Mucosa of descending colon (tissue), 3 donors: Measurements from ENCODE around the gene YPEL1. TPM values are rescaled to one million over a fixed set of nuclear protein-coding genes. Genes with fewer than 3 reads are reported as not detected.

ENCODE experiments used
- ATAC-seq: fragments of 200-7000 bp; cut with Tn5 transposase; one replicate; pipeline ENCODE4 v1.9.1; 2020; ENCODE audit warnings: mild to moderate bottlenecking, moderate library complexity
- DNase-seq, 3 donors: peaks; one replicate each; pipeline ENCODE4 v3.0.0-alpha.2; 2020
- H3K36me3 ChIP-seq: fragments of 200-600 bp; one replicate; pipeline ENCODE4 v1.8.0; 2021; ENCODE audit warnings: low read depth, mild to moderate bottlenecking
- H3K4me1 ChIP-seq: fragments of 200-600 bp; one replicate; pipeline ENCODE4 v1.8.0; 2021; ENCODE audit warnings: low read depth, mild to moderate bottlenecking
- H3K4me3 ChIP-seq: fragments of 200-600 bp; one replicate; pipeline ENCODE4 v1.8.0; 2021; ENCODE audit warnings: mild to moderate bottlenecking
- H3K9me3 ChIP-seq: fragments of 200-600 bp; one replicate; pipeline ENCODE4 v1.8.0; 2021; ENCODE audit warnings: mild to moderate bottlenecking
- CTCF ChIP-seq: fragments of 200-600 bp; IDR thresholded peaks from one replicate; pipeline ENCODE4 v1.8.0; 2022; ENCODE audit warnings: antibody characterized with exemption, mild to moderate bottlenecking
- intact Hi-C, 2 donors: fragments of 100-400 bp; cut with DNase I in 1 of 2; cut with micrococcal nuclease in 1 of 2; formaldehyde crosslinking; loops; one replicate each; pipeline versions ENCODE4 v1.11.0 to v1.11.1; 2022; cut with DNase I, micrococcal nuclease
- total RNA-seq, 3 donors: library from RNA; stranded (reverse); fragmentation: NEBNext Ultra II Directional in 2 of 3; extraction: Animal tissue kit (Norgen Biotek cat#: 25700) in 2 of 3; gene quantifications; one replicate each; pipeline versions ENCODE4 v1.2.1 to v1.2.4, GENCODE V29; 2021 to 2023
- donor health status: DM: no; HTN: no; CAD: no; lungs with moderate emphysema.
- donor health status: DM: no; HTN: no; CAD: no.
- donor health status: DM: no; HTN: yes; CAD: no.

Gene YPEL1
- total RNA-seq, 3 donors from 2014 or later, result 2.7 to 6.8 (median 2.8) TPM

GRCh38 chr22:21702700-21703683 is 32.6 kb downstream of the YPEL1 start:
- no peak for TF ChIP-seq CTCF
- Histone ChIP-seq H3K9me3 (no peaks in the 10 kb centered on the region), H3K4me1 (no peaks in the 10 kb centered on the region), H3K36me3 (no peaks in the 10 kb centered on the region), H3K4me3 (no peak overlapping the region)
- ATAC-seq (no peak), DNase-seq (no peak)
- intact Hi-C loops, result no loop called here

GRCh38 chr22:21702094-21702493 is 33.5 kb downstream of the YPEL1 start:
- intact Hi-C loops, result no loop called here
- ATAC-seq (no peak), DNase-seq (no peak)
- no peak overlapping the region for H3K4me3 ChIP-seq
- no peaks in the 10 kb centered on the region for H3K36me3 ChIP-seq
- no peaks in the 10 kb centered on the region for H3K4me1 ChIP-seq
- no peak for TF ChIP-seq CTCF
- H3K9me3 ChIP-seq, result no peaks in the 10 kb centered on the region

GRCh38 chr22:21701384-21701971 is 34.1 kb downstream of the YPEL1 start:
- H3K9me3 ChIP-seq, result no peaks in the 10 kb centered on the region
- intact Hi-C loops, result no loop called here
- no peak for TF ChIP-seq CTCF
- ATAC-seq, result no peak
- no peak overlapping the region for H3K4me3 ChIP-seq
- H3K4me1 ChIP-seq, result no peaks in the 10 kb centered on the region
- no peaks in the 10 kb centered on the region for H3K36me3 ChIP-seq
- DNase-seq, result no peak

GRCh38 chr22:21700822-21701221 is 34.8 kb downstream of the YPEL1 start:
- Histone ChIP-seq H3K36me3 (no peaks in the 10 kb centered on the region), H3K4me1 (no peaks in the 10 kb centered on the region), H3K4me3 (no peak overlapping the region), H3K9me3 (no peaks in the 10 kb centered on the region)
- TF ChIP-seq CTCF, result no peak
- ATAC-seq (no peak), DNase-seq (no peak)
- intact Hi-C loops, result no loop called here

- H3K36me3 ChIP-seq, result no peaks in the 10 kb centered on the region
- ATAC-seq, result no peak
Measured at GRCh38 chr22:21699643-21700042, 36.0 kb downstream of the YPEL1 start.

More at GRCh38 chr22:21699643-21700042, 36.0 kb downstream of the YPEL1 start:
- no peak for DNase-seq
- Histone ChIP-seq H3K4me1 (no peaks in the 10 kb centered on the region), H3K9me3 (no peaks in the 10 kb centered on the region), H3K4me3 (no peak overlapping the region)
- TF ChIP-seq CTCF, result no peak
- intact Hi-C loops, result no loop called here
